RWPE1 (cell line): ENCODE data around the gene PDZD2.

Experiments
- CTCF ChIA-PET: fragments of 350-600 bp; sonication (Branson Sonifier 250); formaldehyde crosslinking; extraction: SDS; loops from one replicate; lab custom pipeline; 2021; lab: Yijun Ruan, JAX
- POLR2A ChIA-PET: fragments of 400-600 bp; formaldehyde crosslinking; extraction: SDS; loops from one replicate; lab custom pipeline; 2020; ENCODE audit warnings: antibody characterized with exemption; ENCODE audit not compliant: low non-redundant PET; lab: Yijun Ruan, JAX
- DNase-seq: peaks from one replicate; pipeline ENCODE4 v3.0.0; 2012; ENCODE audit warnings: low spot score
- H3K27ac ChIP-seq: fragments of 450-650 bp; 2 replicates; pipeline ENCODE4 v1.5.1; 2017
- TF ChIP-seq, protein P1 (sequence below): fragments of 450-650 bp; conservative IDR thresholded peaks from 2 replicates; pipeline ENCODE4 v1.5.1; 2017; ENCODE audit warnings: low read depth, mild to moderate bottlenecking

PDZD2 gene

GRCh38 chr5:31671339-31671741 is 32.4 kb downstream of the PDZD2 start:
- ChIA-PET POLR2A (no interaction called here), CTCF (no interaction called here)
- DNase-seq, result no peak
- H3K27ac ChIP-seq, result no peak overlapping the region
- TF ChIP-seq, protein P1, sequence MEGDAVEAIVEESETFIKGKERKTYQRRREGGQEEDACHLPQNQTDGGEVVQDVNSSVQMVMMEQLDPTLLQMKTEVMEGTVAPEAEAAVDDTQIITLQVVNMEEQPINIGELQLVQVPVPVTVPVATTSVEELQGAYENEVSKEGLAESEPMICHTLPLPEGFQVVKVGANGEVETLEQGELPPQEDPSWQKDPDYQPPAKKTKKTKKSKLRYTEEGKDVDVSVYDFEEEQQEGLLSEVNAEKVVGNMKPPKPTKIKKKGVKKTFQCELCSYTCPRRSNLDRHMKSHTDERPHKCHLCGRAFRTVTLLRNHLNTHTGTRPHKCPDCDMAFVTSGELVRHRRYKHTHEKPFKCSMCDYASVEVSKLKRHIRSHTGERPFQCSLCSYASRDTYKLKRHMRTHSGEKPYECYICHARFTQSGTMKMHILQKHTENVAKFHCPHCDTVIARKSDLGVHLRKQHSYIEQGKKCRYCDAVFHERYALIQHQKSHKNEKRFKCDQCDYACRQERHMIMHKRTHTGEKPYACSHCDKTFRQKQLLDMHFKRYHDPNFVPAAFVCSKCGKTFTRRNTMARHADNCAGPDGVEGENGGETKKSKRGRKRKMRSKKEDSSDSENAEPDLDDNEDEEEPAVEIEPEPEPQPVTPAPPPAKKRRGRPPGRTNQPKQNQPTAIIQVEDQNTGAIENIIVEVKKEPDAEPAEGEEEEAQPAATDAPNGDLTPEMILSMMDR, result no peak

GRCh38 chr5:31674371-31674951 is 35.5 kb downstream of the PDZD2 start:
- POLR2A ChIA-PET, result no interaction called here
- no peak overlapping the region for H3K27ac ChIP-seq
- DNase-seq, result no peak
- CTCF ChIA-PET, result interaction anchor here (0.5 to 0.7 kb wide), 2 partner anchors 54 to 76 kb away, joined by 3 read pairs; no protein-coding TSS in a partner anchor
- TF ChIP-seq, protein P1, result no peak

DNA sequence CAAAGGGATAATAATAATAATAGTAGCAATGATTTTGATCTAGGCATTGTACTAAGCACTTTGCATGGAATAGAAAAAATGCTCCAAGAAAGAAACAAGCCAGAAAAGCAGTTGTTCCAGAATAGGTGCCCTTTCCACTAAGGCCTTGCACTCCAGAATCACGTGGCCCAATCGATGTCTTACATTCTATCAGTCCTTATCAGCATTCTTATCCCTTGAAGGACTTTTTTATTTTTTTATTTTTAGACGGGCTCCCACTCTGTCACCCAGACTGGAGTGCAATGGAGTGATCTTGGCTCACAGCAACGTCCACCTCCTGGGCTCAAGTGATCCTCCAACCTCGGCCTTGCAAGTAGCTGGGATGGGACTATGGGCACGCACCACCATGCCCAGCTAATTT is 36.5 kb downstream of the PDZD2 start:
- ChIA-PET POLR2A (no interaction called here), CTCF (interaction anchor here (0.7 kb wide), 2 partner anchors 24 to 77 kb away, joined by 3 to 4 read pairs; no protein-coding TSS in a partner anchor)
- TF ChIP-seq, protein P1, result no peak
- H3K27ac ChIP-seq, result no peak overlapping the region
- DNase-seq, result no peak

GRCh38 chr5:31678180-31678579 is 39.2 kb downstream of the PDZD2 start:
- POLR2A ChIA-PET, result no interaction called here
- CTCF ChIA-PET, result interaction anchor here (0.8 to 1.7 kb wide), 2 partner anchors 22 to 31 kb away, joined by 3 to 9 read pairs; no protein-coding TSS in a partner anchor
- TF ChIP-seq, protein P1, result no peak
- DNase-seq, result no peak
- H3K27ac ChIP-seq, result no peak overlapping the region

GRCh38 chr5:31680528-31680927 is 41.6 kb downstream of the PDZD2 start:
- ChIA-PET POLR2A (no interaction called here), CTCF (no interaction called here)
- no peak overlapping the region for H3K27ac ChIP-seq
- TF ChIP-seq, protein P1, result no peak
- DNase-seq, result no peak

DNA sequence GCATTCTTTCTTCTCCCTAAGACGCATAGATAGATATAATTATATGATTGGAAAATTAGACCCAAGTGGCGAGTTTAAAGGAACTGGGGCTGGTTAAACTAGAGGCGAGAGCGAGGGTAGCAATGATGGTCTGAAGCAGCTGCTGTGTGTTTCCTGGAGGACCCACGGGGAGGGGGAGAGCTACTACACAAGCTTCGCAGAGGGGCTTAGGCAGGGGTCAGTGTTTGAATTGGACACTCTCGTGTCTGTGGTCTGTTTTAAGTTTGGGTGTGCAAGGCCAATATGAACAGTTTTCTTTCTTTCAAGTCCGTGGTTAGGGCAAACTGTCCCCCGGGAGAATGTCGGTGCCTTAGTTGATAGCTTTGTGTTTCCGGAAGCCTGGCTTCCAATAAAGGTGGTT is 43.1 kb downstream of the PDZD2 start:
- no peak for DNase-seq
- TF ChIP-seq, protein P1, result no peak
- CTCF ChIA-PET, result no interaction called here
- H3K27ac ChIP-seq, result no peak overlapping the region
- POLR2A ChIA-PET, result no interaction called here
